Measurements from ENCODE around the gene CELF5.

CELF5 gene

DNA sequence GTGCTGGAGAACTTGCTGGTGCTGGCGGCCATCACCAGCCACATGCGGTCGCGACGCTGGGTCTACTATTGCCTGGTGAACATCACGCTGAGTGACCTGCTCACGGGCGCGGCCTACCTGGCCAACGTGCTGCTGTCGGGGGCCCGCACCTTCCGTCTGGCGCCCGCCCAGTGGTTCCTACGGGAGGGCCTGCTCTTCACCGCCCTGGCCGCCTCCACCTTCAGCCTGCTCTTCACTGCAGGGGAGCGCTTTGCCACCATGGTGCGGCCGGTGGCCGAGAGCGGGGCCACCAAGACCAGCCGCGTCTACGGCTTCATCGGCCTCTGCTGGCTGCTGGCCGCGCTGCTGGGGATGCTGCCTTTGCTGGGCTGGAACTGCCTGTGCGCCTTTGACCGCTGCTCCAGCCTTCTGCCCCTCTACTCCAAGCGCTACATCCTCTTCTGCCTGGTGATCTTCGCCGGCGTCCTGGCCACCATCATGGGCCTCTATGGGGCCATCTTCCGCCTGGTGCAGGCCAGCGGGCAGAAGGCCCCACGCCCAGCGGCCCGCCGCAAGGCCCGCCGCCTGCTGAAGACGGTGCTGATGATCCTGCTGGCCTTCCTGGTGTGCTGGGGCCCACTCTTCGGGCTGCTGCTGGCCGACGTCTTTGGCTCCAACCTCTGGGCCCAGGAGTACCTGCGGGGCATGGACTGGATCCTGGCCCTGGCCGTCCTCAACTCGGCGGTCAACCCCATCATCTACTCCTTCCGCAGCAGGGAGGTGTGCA lies 45.3 kb upstream of the CELF5 start:
- Histone ChIP-seq H3K9me3 (ENCODE audit: severe bottlenecking) (no peaks in the 10 kb centered on the region), H3K4me3 (ENCODE audit: low read depth, low read length) (no peak overlapping the region), H3K36me3 (no peaks in the 10 kb centered on the region), H3K27me3 (ENCODE audit: insufficient read depth, low read depth, severe bottlenecking) (no peaks in the 10 kb centered on the region), H3K27ac (no peak overlapping the region)
- DNase-seq: no peak
- TF ChIP-seq, protein P1, sequence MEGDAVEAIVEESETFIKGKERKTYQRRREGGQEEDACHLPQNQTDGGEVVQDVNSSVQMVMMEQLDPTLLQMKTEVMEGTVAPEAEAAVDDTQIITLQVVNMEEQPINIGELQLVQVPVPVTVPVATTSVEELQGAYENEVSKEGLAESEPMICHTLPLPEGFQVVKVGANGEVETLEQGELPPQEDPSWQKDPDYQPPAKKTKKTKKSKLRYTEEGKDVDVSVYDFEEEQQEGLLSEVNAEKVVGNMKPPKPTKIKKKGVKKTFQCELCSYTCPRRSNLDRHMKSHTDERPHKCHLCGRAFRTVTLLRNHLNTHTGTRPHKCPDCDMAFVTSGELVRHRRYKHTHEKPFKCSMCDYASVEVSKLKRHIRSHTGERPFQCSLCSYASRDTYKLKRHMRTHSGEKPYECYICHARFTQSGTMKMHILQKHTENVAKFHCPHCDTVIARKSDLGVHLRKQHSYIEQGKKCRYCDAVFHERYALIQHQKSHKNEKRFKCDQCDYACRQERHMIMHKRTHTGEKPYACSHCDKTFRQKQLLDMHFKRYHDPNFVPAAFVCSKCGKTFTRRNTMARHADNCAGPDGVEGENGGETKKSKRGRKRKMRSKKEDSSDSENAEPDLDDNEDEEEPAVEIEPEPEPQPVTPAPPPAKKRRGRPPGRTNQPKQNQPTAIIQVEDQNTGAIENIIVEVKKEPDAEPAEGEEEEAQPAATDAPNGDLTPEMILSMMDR (IDR thresholded peaks at IDR 0.05; ENCODE audit: low read depth, low read length): no peak

DNA sequence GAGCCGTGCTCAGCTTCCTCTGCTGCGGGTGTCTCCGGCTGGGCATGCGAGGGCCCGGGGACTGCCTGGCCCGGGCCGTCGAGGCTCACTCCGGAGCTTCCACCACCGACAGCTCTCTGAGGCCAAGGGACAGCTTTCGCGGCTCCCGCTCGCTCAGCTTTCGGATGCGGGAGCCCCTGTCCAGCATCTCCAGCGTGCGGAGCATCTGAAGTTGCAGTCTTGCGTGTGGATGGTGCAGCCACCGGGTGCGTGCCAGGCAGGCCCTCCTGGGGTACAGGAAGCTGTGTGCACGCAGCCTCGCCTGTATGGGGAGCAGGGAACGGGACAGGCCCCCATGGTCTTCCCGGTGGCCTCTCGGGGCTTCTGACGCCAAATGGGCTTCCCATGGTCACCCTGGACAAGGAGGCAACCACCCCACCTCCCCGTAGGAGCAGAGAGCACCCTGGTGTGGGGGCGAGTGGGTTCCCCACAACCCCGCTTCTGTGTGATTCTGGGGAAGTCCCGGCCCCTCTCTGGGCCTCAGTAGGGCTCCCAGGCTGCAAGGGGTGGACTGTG lies 44.6 kb upstream of the CELF5 start:
- TF ChIP-seq, protein P1 (IDR thresholded peaks at IDR 0.05; ENCODE audit: low read depth, low read length): no peak
- no peaks in the 10 kb centered on the region for H3K27me3 ChIP-seq (ENCODE audit: insufficient read depth, low read depth, severe bottlenecking)
- no peaks in the 10 kb centered on the region for H3K9me3 ChIP-seq (ENCODE audit: severe bottlenecking)
- no peak overlapping the region for H3K4me3 ChIP-seq (ENCODE audit: low read depth, low read length)
- no peak for DNase-seq
- H3K36me3 ChIP-seq: no peaks in the 10 kb centered on the region
- no peak overlapping the region for H3K27ac ChIP-seq

DNA sequence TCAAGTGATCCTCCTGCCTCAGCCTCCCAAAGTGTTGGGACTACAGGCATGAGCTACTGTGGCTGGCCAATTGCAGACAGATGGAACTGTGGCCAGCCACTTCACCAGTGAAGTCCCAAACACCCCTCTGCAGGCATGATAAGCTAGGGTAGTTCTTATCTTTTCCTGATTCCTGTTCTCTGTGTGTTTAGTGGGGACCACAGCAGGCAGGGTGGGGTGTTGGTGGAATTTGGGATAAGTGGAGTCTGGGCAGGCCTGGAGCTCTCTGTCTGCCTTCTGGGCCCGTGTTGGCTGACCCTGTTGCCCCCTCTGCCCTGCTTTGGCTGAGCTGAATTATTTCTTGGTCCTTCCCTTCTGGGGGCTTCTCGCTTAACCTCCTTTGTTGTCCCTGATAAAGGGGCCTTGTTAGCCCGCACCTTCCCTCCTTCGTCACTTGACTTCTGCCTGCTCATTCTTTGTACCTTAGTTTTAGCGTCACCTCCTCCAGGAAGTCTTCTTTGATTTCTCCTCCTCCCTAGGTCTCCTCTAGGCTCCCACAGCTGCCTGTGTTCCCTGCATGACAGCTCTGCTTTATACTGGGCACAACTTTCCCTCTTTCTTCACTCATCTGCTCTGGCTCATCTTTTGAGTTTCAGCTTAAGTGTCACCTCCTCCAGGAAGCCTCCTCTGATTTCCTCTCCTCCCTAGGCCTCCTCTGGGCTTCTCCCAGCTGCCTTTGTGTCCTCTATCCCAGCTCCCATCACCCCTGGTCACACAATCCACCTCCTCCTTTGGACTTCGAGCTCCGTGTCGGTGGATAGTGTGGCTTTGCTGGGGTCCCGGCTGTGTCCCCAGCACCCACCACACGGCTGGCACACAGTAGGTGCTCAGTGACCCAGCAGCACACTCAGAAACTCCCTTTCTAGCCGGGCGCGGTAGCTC lies 40.5 kb upstream of the CELF5 start:
- Histone ChIP-seq H3K36me3 (peaks cover 11% of the 10 kb centered on the region), H3K27me3 (ENCODE audit: insufficient read depth, low read depth, severe bottlenecking) (no peaks in the 10 kb centered on the region), H3K9me3 (ENCODE audit: severe bottlenecking) (no peaks in the 10 kb centered on the region), H3K27ac (no peak overlapping the region), H3K4me3 (ENCODE audit: low read depth, low read length) (no peak overlapping the region)
- no peak for DNase-seq
- TF ChIP-seq, protein P1 (IDR thresholded peaks at IDR 0.05; ENCODE audit: low read depth, low read length): no peak

DNA sequence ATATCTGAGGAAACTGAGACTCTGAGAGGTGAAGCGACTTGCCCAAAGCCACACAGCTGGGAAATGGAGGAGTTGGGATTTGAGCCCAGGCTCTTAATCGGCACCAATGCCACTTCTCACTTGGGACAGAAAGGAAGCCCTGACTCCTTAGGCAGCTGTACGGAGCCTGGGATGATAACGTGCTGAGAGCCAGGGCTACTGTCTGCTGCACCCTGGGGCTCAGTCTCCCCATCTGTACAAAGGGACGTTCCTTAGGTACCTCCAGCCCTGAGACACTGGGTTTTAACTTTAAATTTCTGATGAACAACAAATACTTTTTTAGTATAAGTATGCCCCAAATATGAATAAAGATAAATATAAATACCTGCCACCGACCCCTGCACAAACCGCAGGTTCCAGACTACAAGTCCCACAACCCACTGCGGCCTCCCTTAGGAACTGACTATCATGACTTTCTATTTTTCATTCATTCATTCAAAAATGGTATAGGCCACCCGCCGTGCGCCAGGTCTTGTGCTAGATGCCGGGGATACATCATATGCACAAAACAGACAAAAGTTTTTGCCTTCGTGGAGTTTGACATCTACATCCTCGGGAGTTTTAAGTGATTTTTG lies 39.5 kb upstream of the CELF5 start:
- Histone ChIP-seq H3K36me3 (peaks cover 15% of the 10 kb centered on the region), H3K27me3 (ENCODE audit: insufficient read depth, low read depth, severe bottlenecking) (no peaks in the 10 kb centered on the region), H3K9me3 (ENCODE audit: severe bottlenecking) (no peaks in the 10 kb centered on the region), H3K27ac (peak overlapping the region; percentile 89), H3K4me3 (ENCODE audit: low read depth, low read length) (peak overlapping the region; percentile 65)
- TF ChIP-seq, protein P1 (IDR thresholded peaks at IDR 0.05; ENCODE audit: low read depth, low read length): no peak
- DNase-seq: peak; percentile 67

DNA sequence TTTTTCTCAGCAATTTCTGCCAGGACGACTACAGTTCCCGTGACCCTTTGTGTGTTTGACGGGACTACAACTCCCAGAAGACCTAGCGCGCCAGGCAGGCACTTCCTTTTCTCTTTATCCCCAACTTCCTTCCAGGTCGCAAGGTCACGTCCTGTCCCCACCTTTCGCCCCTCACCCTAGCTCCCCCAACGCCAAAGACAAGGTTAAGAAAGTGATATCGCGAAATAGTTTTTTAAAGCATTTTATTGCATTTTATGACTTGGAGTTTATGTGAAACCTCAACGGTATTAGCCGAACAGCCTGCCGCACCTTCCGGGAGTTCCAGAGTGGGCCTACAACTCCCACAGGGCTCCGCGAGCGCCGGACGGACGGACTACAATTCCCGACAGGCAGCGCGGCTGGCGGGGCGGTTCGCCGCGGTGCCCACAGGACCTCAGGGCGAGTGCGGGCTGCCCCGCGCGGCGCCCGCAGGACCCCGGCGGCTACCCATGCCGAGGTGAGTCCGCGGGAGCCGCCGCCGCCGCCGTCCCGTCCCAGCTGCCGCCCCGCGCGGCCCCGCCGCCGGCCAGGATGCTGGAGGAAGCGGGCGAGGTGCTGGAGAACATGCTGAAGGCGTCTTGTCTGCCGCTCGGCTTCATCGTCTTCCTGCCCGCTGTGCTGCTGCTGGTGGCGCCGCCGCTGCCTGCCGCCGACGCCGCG lies 38.9 kb upstream of the CELF5 start, which contains the start of gene NCLN:
TSS of gene NCLN (plus strand) at position 470 of the 699 bp plus-strand sequence. CDS start at position 571, 101 bp downstream.
- peak; percentile 93 for DNase-seq
- no peaks in the 10 kb centered on the region for H3K9me3 ChIP-seq (ENCODE audit: severe bottlenecking)
- TF ChIP-seq, protein P1 (IDR thresholded peaks at IDR 0.05; ENCODE audit: low read depth, low read length): no peak
- H3K27ac ChIP-seq: peak within 1 kb of the TSS; percentile 89
- H3K27me3 ChIP-seq (ENCODE audit: insufficient read depth, low read depth, severe bottlenecking): no peaks in the 10 kb centered on the region
- H3K4me3 ChIP-seq (ENCODE audit: low read depth, low read length): peak within 1 kb of the TSS; percentile 67
- peaks cover 15% of the 10 kb centered on the region for H3K36me3 ChIP-seq

Data from WERI-Rb-1 (cell line).